Measurements from ENCODE around the gene NIT1. TPM values are rescaled to one million over a fixed set of nuclear protein-coding genes. Genes with fewer than 3 reads are reported as not detected.

Gene NIT1
- total RNA-seq, 1 experiment from 2014 or later = 47.2 TPM

GRCh38 chr1:161153682-161154337 lies 35.9 kb downstream of the NIT1 start, which contains the start of gene UFC1 (continued):
- TF ChIP-seq, protein P1, sequence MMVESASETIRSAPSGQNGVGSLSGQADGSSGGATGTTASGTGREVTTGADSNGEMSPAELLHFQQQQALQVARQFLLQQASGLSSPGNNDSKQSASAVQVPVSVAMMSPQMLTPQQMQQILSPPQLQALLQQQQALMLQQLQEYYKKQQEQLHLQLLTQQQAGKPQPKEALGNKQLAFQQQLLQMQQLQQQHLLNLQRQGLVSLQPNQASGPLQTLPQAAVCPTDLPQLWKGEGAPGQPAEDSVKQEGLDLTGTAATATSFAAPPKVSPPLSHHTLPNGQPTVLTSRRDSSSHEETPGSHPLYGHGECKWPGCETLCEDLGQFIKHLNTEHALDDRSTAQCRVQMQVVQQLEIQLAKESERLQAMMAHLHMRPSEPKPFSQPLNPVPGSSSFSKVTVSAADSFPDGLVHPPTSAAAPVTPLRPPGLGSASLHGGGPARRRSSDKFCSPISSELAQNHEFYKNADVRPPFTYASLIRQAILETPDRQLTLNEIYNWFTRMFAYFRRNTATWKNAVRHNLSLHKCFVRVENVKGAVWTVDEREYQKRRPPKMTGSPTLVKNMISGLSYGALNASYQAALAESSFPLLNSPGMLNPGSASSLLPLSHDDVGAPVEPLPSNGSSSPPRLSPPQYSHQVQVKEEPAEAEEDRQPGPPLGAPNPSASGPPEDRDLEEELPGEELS (CRISPR knock-in tag; IDR thresholded peaks at IDR 0.05) = peak; percentile 59; the same call in 1 of the 2 replicates
- no peak for TF ChIP-seq FOXP1 (CRISPR knock-in tag; IDR thresholded peaks at IDR 0.05; ENCODE audit: borderline replicate concordance)
- no peak for TF ChIP-seq ZNF423 (CRISPR knock-in tag; IDR thresholded peaks at IDR 0.05)
- TF ChIP-seq HMGA2 (CRISPR knock-in tag; IDR thresholded peaks at IDR 0.05) = no peak
- no peak for TF ChIP-seq E2F1 (CRISPR knock-in tag; IDR thresholded peaks at IDR 0.05)

DNA sequence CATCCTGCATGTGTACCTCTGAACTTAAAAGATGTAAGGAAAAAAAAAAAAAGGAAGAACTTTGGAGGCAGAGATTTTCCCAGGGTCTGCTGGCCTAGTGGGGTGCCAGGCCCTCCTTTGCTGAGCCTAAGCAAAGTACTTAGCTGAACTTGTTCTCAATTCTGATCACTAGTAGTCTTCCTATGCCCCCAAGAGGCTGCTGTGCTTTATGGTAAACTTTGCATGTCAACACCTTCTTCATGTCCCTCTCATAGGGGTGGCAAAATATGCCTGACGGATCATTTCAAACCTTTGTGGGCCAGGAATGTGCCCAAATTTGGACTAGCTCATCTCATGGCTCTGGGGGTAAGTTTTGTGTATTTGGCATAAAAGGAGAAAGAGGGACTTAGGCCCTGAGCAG lies 40.0 kb downstream of the NIT1 start:
- peak overlapping the region; percentile 84; the same call in 1 of the 2 replicates for H3K4me3 Mint-ChIP-seq
- H3K27me3 Mint-ChIP-seq (ENCODE audit: low read depth) = no peaks in the 10 kb centered on the region
- peak overlapping the region; percentile 55; the same call in 1 of the 2 replicates for H3K27ac Mint-ChIP-seq
- no peaks in the 10 kb centered on the region for H3K9me3 Mint-ChIP-seq
- peaks cover 27% of the 10 kb centered on the region for H3K4me1 Mint-ChIP-seq
- TF ChIP-seq, protein P2, sequence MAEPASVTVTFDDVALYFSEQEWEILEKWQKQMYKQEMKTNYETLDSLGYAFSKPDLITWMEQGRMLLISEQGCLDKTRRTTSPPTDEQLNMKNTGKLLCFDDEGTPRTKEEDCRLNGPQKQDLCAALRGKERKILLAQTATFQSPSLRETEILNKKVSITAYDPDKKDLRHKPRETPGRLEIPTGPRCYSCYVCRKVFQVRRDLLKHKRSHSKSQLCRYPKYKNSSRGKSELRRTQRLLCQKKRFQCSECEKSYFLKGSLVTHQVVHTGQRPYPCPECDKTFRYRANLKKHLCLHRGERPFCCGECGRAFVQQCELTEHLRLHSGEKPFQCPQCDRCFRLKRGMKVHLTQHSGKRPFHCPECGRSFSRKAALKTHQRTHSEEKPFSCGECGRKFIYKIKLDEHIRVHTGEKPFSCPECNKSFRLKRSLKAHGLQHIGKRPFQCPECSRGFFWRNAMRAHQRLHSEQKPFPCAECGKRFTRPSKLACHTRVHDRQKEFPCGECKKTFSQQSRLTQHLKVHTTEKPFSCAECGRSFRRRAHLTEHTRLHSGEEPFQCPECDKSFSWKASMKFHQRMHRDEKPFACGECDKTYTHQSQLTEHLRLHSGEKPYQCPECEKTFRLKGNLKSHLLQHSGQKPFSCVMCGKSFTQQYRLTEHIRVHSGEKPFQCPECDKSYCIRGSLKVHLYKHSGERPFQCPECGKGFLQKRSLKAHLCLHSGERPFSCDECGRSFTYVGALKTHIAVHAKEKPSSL (CRISPR knock-in tag; conservative IDR thresholded peaks at IDR 0.05) = no peak
- TF ChIP-seq ZNF138 (CRISPR knock-in tag; conservative IDR thresholded peaks at IDR 0.05) (no peak), ZNF423 (CRISPR knock-in tag; IDR thresholded peaks at IDR 0.05) (no peak), ARID4B (CRISPR knock-in tag; IDR thresholded peaks at IDR 0.05; ENCODE audit: borderline replicate concordance) (no peak), E2F5 (CRISPR knock-in tag; IDR thresholded peaks at IDR 0.05) (no peak), FOXJ3 (CRISPR knock-in tag; IDR thresholded peaks at IDR 0.05; ENCODE audit: borderline replicate concordance) (no peak), ATF3 (CRISPR knock-in tag; conservative IDR thresholded peaks at IDR 0.05) (no peak), E2F1 (CRISPR knock-in tag; IDR thresholded peaks at IDR 0.05) (no peak), CBFB (CRISPR knock-in tag; IDR thresholded peaks at IDR 0.05; ENCODE audit: low read depth) (no peak)
- TF ChIP-seq, protein P3, sequence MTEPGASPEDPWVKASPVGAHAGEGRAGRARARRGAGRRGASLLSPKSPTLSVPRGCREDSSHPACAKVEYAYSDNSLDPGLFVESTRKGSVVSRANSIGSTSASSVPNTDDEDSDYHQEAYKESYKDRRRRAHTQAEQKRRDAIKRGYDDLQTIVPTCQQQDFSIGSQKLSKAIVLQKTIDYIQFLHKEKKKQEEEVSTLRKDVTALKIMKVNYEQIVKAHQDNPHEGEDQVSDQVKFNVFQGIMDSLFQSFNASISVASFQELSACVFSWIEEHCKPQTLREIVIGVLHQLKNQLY (CRISPR knock-in tag; IDR thresholded peaks at IDR 0.05) = no peak
- TF ChIP-seq, protein P4, sequence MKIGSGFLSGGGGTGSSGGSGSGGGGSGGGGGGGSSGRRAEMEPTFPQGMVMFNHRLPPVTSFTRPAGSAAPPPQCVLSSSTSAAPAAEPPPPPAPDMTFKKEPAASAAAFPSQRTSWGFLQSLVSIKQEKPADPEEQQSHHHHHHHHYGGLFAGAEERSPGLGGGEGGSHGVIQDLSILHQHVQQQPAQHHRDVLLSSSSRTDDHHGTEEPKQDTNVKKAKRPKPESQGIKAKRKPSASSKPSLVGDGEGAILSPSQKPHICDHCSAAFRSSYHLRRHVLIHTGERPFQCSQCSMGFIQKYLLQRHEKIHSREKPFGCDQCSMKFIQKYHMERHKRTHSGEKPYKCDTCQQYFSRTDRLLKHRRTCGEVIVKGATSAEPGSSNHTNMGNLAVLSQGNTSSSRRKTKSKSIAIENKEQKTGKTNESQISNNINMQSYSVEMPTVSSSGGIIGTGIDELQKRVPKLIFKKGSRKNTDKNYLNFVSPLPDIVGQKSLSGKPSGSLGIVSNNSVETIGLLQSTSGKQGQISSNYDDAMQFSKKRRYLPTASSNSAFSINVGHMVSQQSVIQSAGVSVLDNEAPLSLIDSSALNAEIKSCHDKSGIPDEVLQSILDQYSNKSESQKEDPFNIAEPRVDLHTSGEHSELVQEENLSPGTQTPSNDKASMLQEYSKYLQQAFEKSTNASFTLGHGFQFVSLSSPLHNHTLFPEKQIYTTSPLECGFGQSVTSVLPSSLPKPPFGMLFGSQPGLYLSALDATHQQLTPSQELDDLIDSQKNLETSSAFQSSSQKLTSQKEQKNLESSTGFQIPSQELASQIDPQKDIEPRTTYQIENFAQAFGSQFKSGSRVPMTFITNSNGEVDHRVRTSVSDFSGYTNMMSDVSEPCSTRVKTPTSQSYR (CRISPR knock-in tag; IDR thresholded peaks at IDR 0.05) = no peak
- TF ChIP-seq, protein P5, sequence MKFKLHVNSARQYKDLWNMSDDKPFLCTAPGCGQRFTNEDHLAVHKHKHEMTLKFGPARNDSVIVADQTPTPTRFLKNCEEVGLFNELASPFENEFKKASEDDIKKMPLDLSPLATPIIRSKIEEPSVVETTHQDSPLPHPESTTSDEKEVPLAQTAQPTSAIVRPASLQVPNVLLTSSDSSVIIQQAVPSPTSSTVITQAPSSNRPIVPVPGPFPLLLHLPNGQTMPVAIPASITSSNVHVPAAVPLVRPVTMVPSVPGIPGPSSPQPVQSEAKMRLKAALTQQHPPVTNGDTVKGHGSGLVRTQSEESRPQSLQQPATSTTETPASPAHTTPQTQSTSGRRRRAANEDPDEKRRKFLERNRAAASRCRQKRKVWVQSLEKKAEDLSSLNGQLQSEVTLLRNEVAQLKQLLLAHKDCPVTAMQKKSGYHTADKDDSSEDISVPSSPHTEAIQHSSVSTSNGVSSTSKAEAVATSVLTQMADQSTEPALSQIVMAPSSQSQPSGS (CRISPR knock-in tag; IDR thresholded peaks at IDR 0.05; ENCODE audit: borderline replicate concordance, low read depth) = no peak
- peaks cover 12% of the 10 kb centered on the region for H3K36me3 Mint-ChIP-seq
- ChIA-PET CTCF (interaction anchor here (0.7 to 1.7 kb wide), 2 partner anchors 8 to 60 kb away, joined by 3 to 5 read pairs; partner anchors contain the start of gene PPOX), POLR2A (no interaction called here)
- DNase-seq (ENCODE audit: low spot score) = no peak
- ATAC-seq = no peak

Measured in WTC11 (cell line).